Glomerular visceral epithelial cell (primary cell): ENCODE data around the gene LIMS2.

ENCODE experiments used
- DNase-seq: peaks from one replicate; pipeline ENCODE4 v3.0.0-alpha.2; 2016; ENCODE audit errors: extremely low spot score

LIMS2 gene

DNA sequence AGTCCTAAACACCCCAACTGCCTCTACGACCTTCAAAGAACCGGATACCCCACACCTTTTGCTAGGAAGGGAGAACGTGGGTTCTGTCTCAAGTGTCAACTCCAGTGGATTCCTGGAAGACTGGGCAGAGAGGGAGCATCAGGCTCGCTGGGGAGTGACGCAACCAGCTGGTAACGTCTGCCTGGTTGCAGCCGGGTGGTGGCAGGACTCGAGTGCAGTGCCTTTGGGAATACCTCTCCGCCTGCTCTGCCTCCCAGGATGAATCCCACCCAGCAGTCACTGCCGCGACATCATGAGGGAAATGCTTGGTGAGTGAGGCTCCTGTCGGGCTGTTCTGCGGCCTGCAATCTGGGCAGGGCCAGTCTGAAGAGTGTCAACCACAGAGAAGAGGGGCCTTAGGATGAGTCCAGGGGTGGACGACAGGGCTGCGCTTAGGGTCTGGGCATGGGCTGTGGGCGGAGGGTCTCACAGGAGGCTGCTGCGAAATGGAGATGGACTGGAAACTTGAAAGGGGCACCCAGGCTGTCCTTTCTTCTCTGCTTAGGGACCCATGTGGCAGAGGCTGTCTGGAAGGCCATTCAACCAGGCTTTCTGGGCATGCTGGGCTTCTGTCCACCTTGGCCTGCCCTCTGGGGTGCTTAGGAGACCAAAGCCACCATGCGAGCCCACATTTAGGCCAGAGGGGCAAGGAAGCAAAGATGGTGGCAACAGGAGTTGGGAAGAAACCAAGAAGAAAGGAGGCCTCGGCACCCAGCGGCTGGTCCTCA is 16.5 kb downstream of the LIMS2 start:
- DNase-seq = no peak

DNA sequence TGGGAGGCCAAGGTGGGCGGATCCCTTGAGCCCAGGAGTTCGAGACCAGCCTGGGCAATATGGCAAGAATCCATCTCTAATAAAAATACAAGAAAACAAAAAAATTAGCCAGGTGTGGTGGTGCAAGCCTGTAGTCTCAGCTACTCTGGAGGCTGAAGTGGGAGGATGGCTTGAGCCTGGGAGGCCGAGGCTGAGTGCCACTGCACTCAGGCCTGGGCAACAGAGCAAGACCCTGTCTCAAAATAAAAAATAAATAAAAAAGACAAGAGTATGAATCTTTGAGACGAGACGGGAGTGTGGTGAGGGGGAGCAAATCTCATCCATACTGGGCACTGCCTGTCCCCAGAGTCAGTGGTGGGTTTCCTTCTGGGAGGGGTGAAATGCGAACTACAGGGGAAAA is 17.2 kb downstream of the LIMS2 start:
- no peak for DNase-seq

DNA sequence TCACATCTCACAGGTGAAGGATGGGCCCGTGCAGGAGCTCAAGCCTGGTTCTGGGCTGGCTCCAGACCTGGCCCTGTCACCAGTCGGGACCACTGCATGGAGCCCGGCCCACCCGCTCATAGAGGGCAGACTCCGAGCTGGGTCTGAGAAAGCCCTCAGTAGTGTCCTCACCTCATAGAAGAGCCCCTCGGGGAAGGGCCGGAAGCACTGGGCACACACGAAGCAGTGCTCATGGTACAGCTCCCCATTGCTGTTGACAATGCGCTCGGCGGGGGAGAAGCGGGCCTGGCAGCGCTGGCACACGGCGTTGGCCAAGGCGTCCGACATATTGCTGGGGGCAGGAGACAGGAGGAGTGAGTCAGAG is 18.1 kb downstream of the LIMS2 start:
- no peak for DNase-seq

DNA sequence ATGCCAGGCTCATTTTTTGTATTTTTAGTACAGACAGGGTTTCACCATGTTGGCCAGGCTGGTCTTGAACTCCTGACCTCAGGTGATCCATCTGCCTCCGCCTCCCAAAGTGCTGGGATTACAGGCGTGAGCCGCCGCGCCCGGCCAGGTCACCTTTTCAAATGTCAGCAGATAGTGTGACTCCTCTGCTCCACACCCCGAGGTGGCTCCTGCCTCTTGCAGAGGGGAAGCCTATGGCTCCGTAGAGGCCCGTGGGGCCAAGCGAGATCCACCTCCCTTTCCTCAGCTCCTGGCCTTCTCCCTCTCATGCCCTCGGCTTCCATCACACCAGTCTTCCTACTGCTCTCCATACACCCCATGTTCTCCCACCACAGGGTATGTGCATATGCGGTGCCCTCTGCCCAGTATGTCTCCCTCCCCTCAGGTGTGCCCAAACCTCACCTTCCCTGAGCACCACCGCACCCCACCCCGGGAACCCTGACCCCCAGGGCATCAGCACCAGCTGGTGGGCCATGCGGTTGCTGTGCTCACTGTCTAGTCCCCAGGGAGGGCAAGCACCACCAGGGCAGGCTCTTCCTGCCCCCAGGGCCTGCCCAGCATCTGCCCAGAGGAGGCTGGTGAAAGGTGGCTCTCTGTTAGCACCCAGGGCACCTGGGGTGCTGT is 18.6 kb downstream of the LIMS2 start:
- no peak for DNase-seq

DNA sequence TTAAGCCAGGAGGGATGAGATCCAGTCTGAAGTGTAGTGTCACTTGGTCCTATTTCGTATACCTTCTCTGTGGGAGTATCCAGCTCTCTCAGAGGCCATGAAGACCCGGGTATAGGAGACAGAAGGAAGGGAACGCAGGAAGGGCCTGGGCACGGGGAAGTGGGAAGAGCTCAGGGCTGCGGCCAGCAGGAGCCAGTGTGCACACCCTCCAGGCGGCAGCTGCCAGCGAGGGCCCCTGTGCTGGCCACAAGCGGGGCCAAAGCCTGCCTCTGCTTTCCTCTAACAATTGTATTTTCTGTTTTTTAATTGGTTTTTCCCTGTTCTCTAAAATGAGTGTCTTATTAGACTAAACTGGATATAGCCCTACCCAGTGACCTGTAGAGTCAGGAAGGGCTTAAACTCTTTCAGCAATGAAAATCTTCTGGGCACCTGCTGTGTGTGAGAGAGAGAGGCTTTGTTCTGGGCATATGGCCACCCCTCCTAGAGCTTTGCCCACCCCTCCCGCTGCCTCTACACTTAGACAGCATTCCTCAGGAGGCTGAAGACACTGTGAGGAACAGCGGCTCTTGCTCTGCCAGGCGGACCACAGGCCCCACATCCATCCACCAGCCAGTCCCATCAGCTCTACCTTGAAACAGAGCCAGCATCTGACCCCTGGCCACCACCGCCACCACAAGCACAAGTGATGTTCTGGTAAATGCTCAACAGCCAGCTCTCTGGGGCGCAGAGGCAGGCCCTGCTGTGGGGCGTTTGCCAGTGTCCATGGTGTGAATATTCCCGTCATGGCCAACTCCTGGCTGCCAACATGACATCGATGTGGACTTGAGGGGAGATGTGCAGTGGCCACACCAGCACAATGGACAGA is 19.9 kb downstream of the LIMS2 start:
- no peak for DNase-seq

DNA sequence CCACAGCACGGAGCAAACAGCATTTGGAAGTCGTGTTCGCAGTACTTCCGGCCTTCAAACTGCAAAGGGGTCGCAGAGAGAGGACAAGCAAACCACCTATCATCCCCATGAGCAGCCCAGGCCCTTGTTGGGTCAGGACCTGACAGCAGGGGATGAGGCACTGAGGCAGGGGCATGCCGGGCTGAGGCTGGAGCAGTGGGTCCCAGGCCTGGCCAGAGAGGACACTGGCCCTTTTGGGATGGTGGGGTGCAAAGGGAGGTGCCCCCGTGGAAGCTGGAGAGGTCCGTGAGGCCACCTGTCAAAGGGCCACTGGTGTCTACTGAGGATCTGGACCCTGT is 20.5 kb downstream of the LIMS2 start:
- no peak for DNase-seq

- no peak for DNase-seq
Measured at GRCh38 chr2:127654084-127654837, 21.1 kb downstream of the LIMS2 start.

GRCh38 chr2:127653421-127654083 is 21.8 kb downstream of the LIMS2 start:
- DNase-seq = no peak

GRCh38 chr2:127652786-127653357 is 22.5 kb downstream of the LIMS2 start:
- no peak for DNase-seq

DNA sequence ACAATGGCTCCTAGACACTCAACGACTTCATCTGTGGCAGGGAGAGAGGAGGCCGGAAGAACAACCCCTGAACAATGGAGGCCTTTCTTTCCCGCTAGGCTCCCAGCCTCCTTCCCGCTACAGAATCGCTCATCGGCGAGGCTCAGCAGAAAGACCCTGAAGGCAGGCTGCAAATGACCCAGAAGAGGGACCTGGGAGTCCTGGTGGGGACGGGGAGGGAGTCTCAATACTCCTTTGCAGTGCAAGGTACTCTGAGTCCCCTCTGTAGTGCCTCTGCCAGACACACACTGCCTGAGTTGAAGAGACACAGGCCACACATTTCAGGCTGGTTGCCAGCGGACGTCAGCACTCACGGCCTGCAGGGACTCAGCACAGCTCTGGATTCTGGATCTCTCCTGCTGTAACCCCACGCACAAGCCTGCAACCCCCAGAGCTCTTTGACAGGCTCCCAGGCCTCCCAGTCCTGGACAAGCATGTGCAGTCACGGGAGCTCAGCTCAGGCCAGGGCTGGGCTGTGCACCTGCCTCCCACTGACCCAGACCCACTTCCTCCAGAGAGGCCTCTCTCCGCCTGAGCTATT is 23.3 kb downstream of the LIMS2 start:
- no peak for DNase-seq

DNA sequence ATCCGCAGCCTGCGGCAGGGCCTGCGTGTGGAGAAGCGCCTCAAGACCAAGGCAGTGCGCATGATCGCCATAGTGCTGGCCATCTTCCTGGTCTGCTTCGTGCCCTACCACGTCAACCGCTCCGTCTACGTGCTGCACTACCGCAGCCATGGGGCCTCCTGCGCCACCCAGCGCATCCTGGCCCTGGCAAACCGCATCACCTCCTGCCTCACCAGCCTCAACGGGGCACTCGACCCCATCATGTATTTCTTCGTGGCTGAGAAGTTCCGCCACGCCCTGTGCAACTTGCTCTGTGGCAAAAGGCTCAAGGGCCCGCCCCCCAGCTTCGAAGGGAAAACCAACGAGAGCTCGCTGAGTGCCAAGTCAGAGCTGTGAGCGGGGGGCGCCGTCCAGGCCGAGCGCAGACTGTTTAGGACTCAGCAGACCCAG is 23.9 kb downstream of the LIMS2 start:
- no peak for DNase-seq

- DNase-seq = no peak
Measured at GRCh38 chr2:127650785-127651380, 24.4 kb downstream of the LIMS2 start.

DNA sequence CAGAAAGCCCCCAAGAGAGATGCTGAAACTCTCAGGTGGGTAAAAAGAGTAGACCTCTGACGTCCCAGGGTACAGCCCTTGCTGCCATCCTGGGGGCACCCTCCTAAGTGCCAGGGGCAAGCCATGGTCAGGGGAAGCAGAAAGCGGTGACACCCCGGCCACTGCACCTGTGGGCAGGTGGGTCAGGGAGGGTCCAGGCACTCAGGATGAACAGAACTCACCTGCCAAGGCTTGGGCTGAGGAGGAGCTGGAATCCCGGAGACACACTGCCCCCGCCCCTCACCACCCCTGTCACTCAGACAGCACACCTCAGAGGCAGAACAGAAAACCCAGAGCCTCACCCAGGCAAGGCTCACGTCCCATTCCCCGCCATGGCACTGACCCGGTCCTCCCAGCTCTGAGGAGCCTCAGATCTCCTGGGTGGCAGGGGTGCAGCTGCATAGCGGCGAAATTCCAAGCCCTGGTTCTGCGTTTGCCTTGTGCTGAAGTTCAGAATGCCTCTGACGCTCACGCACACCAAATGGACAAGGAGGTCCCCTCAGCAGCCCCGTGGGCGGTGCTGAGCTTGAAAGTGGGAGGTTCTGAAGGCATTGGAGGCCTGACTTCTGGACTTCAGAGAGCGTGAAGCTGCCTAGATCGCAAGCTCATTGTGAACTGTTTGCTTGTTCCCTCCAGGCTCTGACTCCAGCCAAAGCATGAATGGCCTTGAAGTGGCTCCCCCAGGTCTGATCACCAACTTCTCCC is 25.1 kb downstream of the LIMS2 start:
- no peak for DNase-seq

DNA sequence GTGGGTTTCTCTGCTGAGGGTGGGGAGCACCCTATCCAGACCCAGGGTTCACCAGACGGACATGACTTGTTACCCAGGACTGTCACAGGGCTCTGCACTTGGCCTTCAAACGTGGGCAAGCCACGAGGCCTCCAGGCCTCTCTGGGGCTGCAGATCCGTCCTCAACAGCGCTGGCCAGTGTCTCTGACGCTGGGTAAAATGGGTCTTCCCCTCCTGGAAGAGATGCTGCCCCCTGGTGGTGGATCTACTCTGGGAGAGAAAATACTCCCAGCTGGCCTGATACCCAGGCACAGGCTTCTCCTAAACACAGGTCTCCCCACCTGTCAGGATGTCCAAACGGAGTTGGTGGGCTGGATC is 25.7 kb downstream of the LIMS2 start:
- DNase-seq = peak; percentile 83

- no peak for DNase-seq
Measured at GRCh38 chr2:127649100-127649611, 26.2 kb downstream of the LIMS2 start.

DNA sequence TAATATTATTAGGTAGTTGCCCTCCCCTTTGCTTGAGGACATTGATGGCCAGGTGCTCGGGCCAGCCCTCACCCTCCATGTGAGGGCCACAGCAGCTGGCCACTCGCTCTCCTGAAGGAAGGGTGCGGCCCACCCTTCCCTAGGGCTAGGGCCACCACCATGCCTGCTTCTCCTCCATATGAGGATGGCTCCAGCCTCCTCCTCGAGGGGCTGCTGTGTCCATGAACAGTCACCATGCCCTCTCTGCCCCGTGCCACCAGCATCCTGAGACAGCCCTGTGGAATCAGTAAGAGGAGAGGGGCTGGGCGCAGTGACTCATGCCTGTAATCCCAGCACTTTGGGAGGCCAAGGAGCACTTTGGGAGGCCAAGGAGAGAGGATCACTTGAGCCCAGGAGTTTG is 27.0 kb downstream of the LIMS2 start:
- no peak for DNase-seq

- DNase-seq = peak; percentile 60
Measured at GRCh38 chr2:127647242-127648190, 27.8 kb downstream of the LIMS2 start.

GRCh38 chr2:127646487-127647241 is 28.7 kb downstream of the LIMS2 start:
- no peak for DNase-seq
